PC-9 (cell line): ENCODE results near the gene SIGLEC11.

Source experiments
- EZH2 ChIP-seq: fragments of 200-600 bp; sonication (generic); IDR thresholded peaks from 2 replicates; pipeline ENCODE4 v1.8.0; 2017; ENCODE audit warnings: antibody characterized with exemption, low read depth
- TF ChIP-seq, protein P1 (sequence below): fragments of 200-600 bp; sonication (generic); conservative IDR thresholded peaks from 2 replicates; pipeline ENCODE4 v1.6.1; 2017; ENCODE audit warnings: mixed run types, antibody characterized with exemption, mild to moderate bottlenecking, moderate library complexity

DNA sequence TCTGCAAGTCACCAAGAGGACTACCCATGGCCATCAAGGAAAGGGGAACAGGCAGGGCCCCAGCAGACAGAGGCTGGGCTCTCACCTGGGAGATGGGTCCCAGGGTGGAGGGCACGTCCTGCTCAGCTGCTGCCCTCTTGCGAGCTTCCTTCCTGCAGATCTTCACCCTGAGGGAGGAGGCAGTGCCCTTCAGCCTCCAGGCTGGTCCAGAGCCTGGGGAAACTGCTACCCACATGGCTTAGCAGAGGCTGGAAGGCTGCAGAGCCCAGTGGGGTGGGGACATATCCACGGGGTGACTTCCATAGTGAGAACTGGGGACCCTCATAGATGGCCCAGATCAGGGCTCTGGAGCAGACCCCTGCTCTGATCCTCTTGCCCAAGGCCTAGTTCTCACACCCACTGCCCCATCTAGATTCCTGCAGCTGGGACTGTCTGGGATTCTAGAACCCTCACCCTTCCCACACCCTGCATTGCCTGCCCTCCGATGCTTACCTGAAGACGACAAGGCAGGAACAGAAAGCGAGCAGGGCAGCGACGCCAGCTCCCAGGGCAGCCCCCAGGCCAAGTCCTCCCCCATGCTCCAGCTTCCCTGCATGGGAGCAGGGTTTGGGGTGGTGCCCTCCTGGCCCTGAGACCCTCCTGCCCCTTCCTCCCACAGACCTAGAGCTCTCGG is 9.0 kb downstream of the SIGLEC11 start:
- TF ChIP-seq, protein P1, sequence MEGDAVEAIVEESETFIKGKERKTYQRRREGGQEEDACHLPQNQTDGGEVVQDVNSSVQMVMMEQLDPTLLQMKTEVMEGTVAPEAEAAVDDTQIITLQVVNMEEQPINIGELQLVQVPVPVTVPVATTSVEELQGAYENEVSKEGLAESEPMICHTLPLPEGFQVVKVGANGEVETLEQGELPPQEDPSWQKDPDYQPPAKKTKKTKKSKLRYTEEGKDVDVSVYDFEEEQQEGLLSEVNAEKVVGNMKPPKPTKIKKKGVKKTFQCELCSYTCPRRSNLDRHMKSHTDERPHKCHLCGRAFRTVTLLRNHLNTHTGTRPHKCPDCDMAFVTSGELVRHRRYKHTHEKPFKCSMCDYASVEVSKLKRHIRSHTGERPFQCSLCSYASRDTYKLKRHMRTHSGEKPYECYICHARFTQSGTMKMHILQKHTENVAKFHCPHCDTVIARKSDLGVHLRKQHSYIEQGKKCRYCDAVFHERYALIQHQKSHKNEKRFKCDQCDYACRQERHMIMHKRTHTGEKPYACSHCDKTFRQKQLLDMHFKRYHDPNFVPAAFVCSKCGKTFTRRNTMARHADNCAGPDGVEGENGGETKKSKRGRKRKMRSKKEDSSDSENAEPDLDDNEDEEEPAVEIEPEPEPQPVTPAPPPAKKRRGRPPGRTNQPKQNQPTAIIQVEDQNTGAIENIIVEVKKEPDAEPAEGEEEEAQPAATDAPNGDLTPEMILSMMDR, result no peak
- TF ChIP-seq EZH2, result no peak
